Skeletal muscle cell (primary cell): ENCODE data around the gene ARMC7.
"Not testable (repeated sequence)": the region's sequence is repeated elsewhere in the genome, so short reads cannot be mapped to it uniquely, and the experiment has no call there.

Experiments used
- DNase-seq: peaks from one replicate; pipeline ENCODE4 v3.0.0-alpha.2; 2010; ENCODE audit warnings: low read depth
- H3K4me3 ChIP-seq: 2 replicates; pipeline ENCODE4 v1.5.1; 2011; ENCODE audit warnings: low read depth, mild to moderate bottlenecking, control low read depth, low read length, moderate library complexity

Gene ARMC7

DNA sequence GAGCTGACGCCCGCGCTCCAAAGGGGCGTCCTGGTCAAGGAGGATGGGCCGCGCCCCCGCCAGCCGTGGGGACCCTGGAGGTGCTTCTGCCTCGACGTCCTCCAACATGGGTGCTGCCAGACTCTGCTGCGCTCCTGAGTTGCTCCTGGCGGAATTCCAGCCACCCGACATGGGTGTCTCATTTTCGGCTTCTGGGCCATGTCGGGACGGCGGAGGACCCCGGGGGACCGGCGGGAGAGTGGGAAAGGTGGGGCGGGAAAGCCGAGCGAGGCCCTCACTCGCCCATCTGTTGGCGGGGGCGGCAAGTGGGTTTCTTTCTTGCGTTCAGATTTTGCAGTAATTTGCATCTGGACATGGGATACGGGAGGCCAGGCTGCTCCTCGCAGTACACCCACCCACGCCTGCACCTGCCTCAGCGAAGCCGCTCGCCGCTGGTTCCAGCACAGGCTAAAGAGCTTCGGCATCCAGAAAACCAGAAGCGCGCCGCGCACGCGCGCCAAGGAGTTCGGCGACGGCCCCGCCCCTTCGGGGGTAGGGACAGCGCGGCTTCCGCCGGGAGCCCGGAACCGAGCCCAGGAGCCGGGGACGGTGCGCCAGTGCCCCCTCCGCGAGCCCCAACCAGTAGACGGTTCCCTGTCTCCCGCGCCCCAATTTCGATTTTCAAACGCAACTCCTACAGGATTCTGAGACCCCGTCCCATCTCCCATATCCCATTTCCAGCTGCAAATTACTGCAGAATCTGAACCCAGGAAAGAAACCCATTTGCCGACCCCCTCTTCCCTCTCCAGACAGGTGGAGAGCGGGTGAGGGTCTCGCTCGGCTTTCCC, at the start of gene ARMC7:
ARMC7 (plus strand) TSS at position 563 of the 827 bp plus-strand sequence. CDS start 320 bp downstream, outside the sequence.
- no peak for DNase-seq
- H3K4me3 ChIP-seq: peak within 1 kb of the TSS; percentile 81

DNA sequence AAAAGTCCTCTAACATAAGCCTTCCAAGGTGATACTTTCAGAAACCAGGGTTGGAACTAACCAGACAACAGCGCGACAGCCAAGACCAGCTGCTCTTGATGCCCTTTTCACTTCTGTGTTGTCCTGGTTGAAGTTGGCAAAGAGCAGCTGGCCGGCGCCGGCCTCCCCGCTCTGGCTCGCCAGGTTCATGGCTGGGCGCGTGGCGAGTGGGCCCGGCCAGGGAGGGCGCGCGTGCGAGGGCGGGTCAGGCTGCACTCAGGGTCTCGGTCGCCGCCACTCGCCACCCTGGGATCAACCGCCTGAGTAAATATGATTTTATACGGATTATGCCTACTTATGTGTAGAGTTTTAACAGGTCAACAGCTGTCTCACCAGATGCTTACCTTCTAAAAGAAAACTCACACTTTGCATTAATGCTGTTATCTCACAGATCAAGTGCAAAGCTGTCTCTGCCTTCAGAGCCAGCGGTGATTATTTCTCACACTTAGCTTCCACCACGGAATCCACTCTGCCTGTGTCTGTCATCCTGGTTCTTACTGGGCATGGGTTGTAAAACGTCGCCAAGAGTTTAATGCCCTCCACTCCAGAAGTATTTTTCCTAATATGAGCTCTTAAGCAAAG, 49.2 kb upstream of the ARMC7 start:
- DNase-seq: no peak
- H3K4me3 ChIP-seq: no peak overlapping the region

DNA sequence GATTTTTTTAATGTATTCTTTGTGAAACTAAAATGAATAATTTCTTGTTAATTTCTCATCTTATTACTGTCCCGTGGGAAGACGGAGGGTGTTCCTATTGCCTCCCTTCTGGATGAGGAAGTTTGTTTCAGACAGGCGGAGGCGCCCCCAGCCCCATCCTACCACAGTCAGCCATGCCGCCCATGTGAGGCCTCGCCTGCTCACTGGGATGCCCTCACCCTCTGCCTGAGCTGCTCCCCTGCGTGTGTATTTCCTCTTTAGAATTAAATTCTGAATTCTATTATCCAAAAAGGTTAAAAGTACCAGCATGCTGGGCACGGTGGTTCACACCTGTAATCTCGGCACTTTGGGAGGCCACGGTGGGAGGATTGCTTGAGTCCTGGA, 48.7 kb upstream of the ARMC7 start:
- no peak overlapping the region for H3K4me3 ChIP-seq
- DNase-seq: no peak

DNA sequence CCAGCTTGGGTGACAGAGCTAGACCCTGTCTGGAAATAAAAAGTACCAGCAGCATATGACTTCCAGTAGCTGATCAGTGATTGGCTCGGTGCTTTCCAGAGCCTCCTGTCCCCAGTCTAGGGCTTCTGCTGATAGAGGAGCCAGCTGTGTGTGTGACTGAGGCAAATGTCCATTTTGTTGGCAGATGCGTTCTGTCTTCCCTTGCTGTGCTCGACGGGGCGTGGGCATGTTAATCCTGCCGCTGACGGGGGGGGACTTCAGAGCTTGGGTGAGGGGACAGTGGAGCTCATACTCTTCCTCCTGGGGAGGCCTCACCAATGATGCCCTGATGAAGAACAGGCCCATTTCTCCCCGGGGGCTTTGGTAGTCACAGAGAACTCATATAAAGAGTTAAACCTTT, 48.2 kb upstream of the ARMC7 start:
- no peak overlapping the region for H3K4me3 ChIP-seq
- no peak for DNase-seq

DNA sequence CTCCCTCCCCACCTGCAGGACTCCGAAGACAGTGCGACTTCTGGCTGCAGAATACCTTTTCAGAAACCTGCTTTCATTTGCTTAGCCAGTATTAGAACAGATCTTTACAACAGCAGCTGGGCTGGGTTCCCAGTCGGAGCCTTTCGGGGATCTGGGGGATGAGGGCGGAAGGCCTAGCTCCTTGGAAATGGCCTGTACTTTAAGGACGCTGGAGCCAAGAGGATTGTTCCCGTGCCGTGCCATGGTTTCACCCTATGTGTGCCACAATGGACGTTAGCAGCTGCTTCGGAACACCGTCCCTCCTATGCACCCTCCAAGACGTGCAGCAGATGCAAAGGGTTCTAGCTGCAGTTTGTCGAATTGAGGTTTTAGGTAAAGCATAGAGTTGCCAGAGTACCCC, 46.6 kb upstream of the ARMC7 start:
- H3K4me3 ChIP-seq: no peak overlapping the region
- no peak for DNase-seq

DNA sequence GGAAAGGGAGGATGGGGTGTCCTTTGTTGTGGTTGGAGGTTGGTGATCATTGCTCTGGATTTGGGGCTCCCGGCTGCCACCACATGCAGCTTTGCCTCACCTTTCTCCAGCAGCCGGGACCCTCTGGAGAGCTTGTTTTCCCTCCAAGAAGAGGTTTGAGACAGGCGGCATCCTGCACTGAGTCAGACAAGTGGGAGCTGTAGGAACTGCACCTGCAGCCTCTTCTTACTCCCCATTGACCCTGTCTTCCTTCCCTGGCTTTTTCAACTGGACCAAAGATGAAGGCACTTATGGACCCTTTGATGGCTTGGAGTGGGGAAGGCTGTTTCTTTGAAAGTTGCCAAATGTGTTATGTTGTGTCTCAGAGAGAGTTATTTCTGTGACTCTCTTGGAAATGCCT, 46.1 kb upstream of the ARMC7 start:
- no peak for DNase-seq
- H3K4me3 ChIP-seq: no peak overlapping the region

DNA sequence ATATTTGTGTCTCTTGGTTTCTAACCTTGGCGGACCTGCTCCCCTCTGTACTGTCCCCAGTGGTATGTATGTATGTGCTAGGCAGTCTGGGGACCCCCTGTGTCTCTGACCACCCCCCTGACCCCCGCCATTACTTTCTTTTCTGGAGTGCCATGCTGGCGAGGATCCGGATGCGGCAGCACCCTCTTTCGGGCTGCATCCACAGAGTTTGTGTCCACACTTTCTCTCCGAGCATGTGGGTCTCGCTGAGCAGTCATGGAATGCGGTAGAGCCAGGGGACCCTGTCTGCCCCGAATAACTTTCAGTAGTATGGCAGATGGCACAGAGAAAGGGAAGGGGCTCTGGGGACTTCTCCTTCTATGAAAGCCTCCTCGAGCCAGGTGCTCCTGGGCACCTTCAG, 45.7 kb upstream of the ARMC7 start:
- H3K4me3 ChIP-seq: no peak overlapping the region
- no peak for DNase-seq

DNA sequence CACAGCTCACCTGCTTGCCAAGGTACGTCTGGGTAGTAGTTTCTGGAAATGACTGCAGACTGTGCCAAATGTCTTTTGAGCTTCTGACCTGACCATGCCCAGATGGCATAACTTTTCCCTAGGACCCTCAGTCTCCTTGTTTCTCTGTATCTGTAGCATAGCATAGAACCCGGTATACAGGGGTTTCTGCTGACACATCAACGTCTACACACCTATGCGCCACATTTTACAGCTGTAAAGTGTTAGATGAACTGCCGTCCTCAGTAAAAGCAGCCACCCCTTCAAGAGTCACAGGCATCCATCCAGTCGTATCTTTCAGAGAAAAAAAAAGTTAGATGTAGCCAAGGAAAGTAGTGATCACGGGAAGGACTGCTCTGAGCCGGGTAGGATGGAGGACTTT, 45.3 kb upstream of the ARMC7 start:
- DNase-seq: no peak
- H3K4me3 ChIP-seq: no peak overlapping the region

DNA sequence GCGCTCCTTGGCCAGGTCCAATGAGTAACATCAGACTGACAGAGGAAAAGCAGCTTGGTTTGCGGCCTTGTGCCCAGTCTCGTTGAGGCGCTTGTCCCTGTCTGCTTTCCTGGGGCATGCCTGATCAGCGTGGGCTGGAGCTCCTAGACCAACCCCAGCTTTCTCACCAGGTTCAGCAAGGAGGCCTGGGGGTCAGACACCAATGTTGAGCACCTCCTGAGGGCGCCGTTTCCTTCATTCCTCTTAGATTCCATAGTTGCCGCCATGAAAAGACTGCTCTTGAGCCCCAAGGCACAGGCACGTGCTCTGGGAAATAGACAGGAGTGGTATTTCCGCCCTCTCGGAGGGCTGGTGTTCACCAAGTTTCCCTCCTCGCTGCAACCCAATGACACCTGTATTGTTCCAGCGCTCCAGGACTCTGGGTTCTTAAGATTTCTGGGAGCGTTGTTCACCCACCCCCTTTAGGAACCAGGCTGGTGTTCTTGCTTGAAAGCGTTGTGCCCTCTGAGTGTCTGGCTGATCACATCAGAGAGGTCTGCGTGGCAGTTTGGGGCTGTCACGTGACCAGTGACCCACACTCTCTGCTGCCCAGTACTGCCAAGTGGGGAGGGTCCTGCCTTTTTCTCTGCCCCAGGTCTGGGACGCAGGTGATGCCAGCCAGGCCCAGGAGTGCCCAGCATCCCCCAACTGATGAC, 44.8 kb upstream of the ARMC7 start:
- DNase-seq: no peak
- no peak overlapping the region for H3K4me3 ChIP-seq

DNA sequence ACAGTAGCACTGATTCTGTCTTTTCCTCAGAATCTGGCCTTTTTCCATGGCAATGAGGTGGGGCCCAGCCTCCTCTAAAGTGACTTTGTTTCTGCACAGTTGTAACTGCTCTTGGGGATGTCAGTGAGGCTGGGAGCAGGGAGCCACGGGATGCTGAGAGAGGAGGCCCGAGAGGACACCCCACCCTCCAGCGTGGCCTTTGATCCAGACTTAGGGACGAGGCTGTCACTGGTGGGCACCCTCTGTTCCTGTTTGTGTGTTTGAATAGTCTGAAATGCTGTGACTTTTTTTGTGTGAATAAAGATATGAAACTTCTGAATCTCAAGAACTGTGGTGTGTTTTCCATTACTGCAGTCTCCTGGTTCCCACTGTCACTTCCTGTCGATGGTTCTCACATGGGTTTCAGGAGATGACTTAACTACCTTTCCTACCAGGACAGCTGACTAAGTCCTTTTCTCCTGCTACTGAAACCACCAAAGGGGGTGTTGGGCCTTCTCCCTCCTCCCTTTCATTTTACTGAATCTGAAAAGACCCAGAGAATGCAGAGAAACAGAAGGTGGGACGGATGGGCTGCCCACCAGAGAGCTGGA, 44.1 kb upstream of the ARMC7 start:
- H3K4me3 ChIP-seq: no peak overlapping the region
- no peak for DNase-seq

DNA sequence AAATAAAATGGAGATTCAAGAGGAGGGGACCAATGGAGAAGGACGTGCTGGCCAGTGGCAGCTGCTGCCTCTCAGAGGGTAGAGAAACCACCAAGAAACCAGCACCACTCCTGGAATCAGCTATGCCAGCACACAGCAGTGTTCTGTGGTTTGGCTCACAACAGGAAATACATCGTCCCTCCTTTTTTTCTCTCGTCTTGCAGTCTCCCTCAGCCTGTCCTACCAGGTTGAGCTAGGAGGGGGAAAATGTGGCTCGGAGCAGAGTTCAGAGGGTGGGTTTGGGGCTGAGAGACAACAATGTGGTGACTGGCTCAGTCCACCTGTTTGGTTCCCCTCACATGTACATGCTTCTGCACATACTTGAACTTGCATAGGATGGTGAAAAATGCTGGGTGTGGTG, 41.9 kb upstream of the ARMC7 start:
- H3K4me3 ChIP-seq: no peak overlapping the region
- no peak for DNase-seq

DNA sequence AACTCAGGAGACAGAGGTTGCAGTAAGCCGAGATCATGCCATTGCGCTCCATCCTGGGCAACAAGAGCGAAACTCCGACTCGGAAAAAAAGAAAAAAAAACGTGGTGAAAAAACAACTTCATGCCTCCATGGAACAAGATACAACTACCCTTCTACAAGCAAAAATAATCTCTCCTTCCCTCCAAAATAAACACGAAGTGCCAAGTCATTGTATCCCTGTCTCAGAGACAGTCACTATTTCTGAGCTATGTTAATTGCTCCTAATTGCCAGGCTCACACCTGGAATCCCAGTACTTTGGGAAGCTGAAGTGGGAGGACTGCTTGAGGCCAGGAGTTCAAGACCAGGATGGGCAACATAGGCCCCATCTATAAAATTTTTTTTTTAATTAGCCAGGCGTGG, 41.0 kb upstream of the ARMC7 start:
- no peak for DNase-seq
- H3K4me3 ChIP-seq: no peak overlapping the region

DNA sequence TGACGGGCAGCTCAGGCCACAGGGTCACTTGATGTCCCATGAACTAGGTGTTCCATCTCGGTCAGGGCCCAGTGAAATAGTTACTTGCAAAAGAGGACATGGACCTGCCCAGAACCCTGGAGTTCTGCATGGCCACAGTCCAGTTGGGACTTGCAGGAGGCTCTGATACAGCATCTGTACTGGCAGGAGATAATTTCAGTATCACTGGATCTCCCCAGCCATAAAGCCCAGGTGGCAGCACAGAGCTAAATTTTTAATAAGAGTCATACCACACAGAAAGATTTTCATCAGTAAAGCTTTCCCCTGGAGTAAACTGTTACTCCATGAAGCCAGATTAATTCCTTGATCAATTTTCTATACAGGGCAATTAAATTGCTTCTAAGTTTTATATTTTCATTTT, 40.0 kb upstream of the ARMC7 start:
- no peak for DNase-seq
- no peak overlapping the region for H3K4me3 ChIP-seq

DNA sequence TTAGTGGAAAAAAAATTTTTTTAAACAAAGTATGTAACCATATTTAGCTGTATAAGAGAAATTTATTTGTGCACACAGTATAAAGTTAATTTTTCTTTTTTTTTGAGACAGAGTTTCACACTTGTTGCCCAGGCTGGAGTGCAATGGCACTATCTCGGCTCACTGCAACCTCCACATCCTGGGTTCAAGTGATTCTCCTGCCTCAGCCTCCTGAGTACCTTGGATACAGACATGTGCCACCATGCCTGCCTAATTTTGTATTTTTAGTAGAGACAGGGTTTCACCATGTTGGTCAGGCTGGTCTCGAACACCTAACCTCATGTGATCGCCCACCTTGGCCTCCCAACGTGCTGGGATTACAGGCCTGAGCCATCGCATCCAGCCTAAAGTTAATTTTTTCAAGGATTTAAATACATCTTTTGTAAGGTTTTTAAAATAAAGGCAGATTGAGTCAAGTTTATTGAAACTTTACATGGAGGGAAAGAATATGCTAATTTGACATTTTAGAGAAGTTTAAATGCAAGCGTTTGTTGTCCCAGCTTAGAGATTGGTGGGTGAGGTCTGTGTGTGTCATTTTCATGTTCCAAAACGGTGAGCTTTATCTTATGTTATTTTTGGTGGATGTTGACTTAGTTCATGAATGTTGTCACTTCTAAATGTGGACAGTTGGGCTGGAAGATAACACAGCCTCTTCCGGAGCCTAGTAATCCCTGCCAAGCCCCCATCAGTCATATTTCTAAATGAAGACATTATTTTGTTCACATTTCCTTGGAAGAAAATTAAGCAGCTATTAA, 38.1 kb upstream of the ARMC7 start:
- not testable (repeated sequence) for H3K4me3 ChIP-seq, DNase-seq

DNA sequence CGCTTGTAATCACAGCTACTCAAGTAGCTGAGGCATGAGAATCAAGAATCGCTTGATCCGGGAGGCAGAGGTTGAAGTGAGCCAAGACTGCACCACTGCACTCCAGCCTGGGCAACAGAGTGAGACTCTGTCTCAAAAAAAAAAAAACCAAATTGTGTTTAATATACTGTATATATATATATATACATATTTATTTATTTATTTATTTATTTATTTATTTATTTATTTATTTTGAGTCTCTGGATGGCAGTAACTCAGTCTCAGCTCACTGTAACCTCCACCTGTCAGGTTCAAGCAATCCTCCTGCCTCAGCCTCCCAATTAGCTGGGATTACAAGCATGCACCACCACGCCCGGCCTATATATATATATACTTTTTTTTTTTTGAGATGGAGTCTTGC, 36.9 kb upstream of the ARMC7 start:
- not testable (repeated sequence) for DNase-seq, H3K4me3 ChIP-seq

DNA sequence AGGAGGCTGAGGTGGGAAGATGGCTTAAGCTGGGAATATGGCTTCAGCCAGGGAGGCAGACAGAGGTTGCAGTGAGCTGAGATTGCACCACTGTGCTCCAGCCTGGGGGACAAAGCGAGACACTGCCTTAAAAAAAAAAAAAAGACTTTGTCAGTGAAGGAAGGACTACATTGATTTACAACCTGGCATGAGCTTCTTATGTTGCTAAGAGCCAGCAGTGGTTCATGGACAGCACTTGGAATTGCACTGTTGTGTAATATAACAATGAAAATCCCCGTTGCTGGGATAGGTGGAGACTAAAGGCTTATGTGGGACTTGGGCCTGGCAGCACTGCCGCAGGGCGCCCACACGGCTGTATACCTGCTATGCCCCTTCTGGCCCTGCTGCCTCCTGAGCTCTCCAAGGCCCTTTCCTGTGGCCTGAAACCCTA, 36.1 kb upstream of the ARMC7 start:
- peak; percentile 60 for DNase-seq
- no peak overlapping the region for H3K4me3 ChIP-seq

DNA sequence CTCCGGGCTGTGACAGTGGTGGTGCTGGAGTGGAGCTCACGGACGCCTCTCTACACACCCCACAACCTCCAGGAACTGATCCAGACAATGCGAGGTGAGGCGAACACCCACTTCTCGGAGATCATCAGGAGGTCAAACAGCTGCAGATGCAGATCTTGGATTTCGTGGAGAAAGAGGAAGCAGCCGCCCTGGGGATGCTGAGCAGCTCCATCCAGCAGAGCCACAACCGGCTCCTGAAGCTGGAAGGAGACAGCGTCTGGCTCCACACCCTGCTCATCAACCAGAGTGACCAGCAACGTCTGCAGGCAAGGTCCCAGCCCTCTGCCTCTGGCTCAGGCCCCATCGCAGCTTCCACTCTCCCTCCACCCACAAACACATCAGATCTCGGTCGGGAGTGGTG, 35.2 kb upstream of the ARMC7 start:
- no peak for DNase-seq
- no peak overlapping the region for H3K4me3 ChIP-seq

DNA sequence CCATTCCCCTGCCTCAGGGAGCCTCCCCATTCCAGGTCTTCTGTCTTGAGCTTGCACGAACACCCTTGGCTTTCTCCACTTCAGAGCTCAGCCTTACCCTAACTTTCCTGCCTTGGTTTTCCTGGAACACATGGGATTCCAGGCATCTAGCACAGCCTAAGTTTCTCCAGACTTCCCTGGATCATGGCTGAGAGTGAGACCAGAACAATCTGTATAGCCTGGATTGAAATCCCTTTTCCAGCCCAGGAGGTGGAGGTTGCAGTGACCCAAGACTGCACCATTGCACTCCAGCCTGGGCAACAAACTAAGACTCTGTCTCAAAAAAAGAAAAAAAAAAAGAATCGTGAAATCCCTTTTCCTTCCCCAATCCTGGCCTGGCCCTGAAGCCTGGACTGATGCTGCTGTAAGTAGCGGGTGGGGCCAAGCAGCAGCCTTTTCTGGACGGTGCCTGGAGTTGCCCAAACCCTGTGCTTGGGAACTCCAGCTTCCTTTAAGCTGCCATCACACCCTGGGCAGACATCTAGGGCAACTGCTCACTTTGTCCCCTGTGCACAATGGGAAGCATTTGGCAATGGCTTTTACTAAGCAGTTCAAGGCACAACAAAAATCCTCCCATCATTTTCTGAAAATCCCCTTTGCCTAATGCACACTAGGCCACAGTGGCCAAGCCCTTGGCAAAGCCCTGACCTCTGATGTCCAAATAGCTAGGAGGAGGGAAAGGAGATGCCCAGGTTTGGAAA, 34.0 kb upstream of the ARMC7 start:
- H3K4me3 ChIP-seq: no peak overlapping the region
- DNase-seq: no peak

DNA sequence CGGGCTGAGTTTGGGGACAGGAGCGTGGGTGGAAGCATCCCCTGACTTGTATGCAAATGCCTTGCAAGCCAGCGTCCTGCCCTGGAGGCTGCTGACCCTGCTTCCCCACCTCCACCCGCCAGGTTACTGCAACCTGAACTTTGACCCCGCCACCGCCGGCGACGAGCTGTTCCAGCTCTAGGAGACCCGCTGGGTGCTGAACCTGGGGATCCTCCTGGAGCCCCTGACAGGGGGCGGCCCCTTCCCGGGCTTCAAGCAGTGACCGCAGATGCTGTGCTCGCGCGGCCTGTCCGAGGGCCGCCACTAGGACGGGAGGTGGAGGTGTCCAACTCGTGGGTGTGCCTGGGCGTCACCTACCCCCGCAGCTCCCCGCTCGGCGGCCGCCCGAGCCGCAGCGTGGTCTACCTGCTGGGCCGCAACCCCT, 32.7 kb upstream of the ARMC7 start:
- no peak for DNase-seq
- H3K4me3 ChIP-seq: no peak overlapping the region
